ENCODE results near the gene MSRB1.

GRCh38 chr16:1890708-1891050 lies 52.3 kb downstream of the MSRB1 start:
- TF ChIP-seq POLR2A (IDR thresholded peaks at IDR 0.05) = no peak
- TF ChIP-seq EP300 (IDR thresholded peaks at IDR 0.05; ENCODE audit: low read depth) = no peak
